ENCODE data around the gene SLC35F2. TPM values are rescaled to one million over a fixed set of nuclear protein-coding genes. Genes with fewer than 3 reads are reported as not detected.
A peak's percentile ranks its signal among the peaks of the same experiment; 100 is the strongest.
"Not testable (repeated sequence)": the region's sequence is repeated elsewhere in the genome, so short reads cannot be mapped to it uniquely, and the experiment has no call there.

The SLC35F2 gene
- polyA plus RNA-seq, 12 donors: 3.7 to 8.3 (median 5.3) TPM; not detected in 1

DNA sequence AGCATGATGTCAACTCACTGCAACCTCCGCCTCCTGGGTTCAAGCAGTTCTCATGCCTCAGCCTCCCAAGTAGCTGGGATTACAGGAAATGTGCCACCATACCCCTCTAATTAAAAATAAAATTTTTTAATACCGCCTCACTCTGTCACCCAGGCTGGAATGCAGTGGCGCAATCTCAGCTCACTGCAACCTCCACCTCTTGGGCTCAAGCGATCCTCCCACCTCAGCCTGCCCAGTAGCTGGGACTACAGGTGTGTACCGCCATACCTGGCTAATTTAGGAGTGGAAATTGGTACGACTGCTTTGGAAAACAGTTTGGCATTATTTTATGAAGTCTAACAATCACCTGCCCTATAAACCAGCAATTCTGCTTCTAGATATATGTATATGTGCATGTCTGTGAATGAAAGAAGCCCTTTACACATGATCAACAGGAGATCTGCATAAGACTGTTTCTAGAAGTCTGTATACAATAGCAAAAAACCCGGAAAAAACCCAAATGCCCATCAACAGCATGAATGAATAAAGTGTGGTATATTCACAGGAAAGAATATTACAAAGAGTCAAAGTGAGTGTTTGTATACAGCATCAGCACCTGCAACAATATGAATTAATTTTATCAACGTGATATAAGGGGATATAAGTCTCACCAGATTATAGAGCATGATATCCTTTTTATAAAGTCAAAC, 16.0 kb downstream of the SLC35F2 start:
- no peak for DNase-seq

DNA sequence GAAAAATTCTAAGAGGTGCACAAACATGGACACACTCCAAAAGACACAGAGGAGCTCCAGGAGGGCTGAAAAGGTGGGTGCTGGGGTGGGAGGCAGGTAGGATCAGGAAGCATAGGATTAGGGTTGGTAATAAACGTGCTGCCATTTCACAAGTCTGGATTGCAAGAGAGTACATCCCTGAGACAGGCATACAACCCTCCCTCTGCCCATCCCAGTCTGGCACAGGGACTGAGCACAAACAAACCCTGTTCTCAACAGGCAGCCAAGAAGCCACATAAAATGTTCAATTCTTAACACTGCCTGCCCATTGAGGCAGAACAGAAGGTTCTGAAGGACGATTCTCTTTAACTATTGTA, 18.5 kb downstream of the SLC35F2 start:
- DNase-seq: no peak

DNA sequence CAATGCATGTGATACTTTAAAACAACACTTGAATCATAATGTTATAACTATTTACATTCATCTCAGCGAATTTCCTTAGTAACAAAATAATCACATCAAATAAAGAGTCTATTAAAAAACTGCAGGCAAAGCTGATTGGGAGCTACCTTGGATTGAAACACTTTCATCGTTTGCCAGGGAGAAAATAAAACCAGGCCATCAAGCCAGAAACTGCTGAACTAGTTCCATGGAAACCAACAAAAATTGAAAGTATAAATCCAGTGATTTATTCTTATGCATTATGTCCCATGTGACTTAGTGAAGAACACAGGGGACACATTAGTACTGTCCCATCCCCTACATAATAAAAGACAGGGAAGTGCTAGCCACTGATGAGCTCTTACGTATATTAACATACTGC, 21.7 kb downstream of the SLC35F2 start:
- DNase-seq: no peak

DNA sequence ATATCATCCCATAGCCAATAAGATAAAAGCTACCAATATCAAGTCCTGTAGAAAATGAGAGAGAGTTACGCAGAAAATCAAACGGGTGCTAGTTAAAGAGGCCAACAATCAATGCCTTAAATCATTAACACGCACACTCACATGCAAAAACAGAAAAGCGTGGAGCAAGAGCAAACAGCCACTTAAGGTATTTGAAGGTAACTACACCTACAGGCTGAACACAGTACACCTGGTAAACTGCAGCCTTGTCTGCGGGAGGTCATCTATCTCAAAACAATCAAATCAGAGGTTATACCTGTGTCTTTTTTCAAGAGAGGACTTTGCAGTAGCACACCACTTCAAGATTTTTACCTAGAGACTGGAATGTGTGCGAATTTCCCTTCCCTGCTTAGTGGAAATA, 23.6 kb downstream of the SLC35F2 start:
- no peak for DNase-seq

DNA sequence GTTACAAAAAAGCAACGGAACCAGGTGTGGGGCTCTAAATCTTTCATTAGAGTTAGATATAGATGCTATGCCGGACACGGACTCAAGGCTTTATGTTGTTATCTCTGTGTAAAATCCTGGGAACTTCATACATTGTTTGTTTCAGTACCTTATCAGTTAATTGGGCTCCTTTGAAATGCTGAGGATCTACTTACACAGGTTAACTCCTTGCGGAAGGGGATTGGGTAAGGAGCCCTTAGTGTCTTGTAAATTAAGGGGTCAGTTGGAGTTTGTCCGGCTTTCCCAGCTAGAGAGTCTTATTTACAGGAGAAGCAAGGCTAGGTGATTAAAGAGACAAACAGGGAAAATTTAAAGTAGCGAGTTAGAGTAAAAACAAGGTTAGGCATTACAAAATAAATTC, 24.7 kb downstream of the SLC35F2 start:
- not testable (repeated sequence) for DNase-seq

DNA sequence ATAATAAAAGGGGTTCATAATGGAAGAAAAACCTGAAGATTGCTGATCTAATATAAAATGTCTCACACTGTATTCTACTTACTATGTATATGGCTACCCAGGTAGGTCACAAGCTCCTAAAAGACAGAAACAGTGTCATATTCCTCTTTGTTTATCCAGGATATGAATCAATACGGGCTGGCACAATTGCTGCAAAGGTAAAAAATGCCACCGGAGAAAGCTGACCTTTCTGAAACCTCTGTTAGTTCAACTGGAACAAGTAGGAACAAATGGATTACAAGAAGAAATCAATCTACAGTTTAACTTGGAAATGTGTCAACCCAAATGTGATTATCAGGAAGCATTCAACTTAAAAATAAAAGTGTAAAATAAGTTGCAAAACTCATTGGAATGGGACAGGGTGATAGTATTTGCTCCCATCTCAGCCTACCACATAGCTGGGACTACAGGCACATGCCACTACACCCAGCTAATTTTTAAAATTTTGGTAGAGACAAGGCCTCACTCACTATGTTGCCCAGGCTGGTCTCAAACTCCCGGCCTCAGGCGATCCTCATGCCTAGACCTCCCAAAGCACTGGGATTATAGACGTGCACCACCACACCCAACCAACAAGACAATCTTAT, 27.6 kb downstream of the SLC35F2 start:
- DNase-seq: no peak

DNA sequence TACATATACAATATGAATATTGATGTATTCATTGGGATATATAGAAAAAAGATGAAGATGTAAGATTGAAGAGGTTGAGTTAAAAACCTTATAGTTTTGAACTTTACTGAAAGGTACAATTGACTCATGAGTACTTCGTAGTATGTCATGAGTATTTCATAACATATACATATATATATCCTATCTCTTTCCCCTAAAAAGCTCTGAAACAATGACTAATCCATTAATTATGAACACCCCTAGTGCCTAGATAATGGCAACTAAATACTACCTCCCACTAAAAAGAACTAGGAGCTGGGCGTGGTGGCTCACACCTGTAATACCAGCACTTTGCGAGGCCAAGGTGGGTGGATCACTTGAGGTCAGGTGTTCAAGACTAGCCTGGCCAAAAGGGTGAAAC, 31.5 kb downstream of the SLC35F2 start:
- DNase-seq: no peak

DNA sequence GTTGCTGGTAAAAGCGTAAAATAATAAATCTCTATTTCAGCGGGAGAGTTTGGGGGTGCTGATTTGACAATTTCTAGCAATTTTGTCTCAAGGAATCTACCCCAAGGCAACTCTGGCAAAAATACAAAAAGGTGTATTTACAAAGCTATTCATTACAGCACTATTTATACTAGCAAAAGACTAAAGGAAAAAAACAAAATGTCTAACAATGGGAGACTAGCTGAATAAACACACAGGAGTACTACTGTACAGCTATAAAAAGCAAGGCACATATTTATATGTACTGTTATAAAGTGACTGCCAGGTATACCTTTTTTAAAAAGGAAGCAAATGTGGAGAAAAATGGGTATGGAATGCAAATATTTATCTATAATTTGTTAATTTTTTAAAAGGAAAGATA, 32.7 kb downstream of the SLC35F2 start:
- no peak for DNase-seq

DNA sequence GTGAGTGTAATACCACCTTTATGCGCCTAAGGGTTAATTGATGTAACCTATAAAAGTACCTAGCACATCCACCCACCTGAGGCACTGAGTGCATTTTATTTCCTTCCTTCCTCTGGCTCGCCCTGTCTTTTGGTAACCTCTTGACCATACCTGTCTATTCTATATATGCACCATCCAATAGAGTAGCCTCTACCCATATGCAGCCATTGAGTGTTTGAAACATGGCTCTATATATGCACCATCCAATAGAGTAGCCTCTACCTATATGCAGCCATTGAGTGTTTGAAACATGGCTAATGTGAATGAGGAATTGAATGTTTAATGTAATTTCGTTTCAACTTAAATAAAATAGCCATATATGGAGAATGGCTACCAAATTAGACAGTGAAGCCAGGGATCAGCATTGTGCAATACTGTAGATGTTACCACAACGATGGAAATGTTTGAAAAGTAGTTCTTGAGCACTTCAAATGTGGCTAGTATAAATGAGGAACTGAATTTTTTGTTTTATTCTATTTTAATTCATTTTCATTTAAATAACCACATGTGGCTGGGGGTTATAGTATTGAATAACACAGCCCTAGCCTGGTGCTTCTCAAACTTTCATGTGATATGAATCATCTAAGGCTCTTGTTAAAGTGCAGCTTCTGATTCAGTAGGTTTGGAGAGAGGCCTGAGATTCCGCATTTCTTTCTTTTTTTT, 33.8 kb downstream of the SLC35F2 start:
- no peak for DNase-seq

DNA sequence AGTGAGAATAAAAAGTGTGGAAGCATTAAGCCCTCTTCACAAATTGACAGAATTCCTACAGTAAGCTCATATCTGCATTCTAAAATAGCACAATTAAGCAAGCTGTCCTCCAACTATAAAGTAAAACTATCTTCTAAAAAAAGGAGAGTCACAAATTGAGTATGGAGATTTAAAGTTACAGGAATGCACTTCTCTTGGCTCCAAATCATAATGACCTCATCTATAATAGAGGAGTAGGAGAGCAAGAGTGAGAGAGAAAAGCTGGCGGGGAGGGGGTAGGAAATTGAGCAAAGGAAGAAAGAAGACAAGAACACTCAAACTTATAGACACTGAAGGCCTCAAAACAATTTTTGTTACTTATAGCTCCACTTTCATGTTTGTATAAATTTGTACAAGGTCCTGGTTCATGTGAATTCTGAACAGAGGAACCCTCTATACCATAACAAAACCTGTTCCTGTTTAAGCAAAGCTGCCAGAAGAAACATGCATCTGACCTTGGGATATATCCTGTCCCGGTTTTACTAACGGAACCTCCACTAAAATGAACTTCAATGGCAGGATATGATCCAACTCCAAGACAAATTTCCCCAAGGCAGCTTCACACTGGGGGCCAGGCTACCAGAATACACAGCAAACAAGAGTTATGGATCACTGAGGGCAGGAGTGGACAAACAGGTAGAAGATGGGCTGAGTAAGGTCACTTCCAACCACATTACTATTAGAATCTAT, 37.2 kb downstream of the SLC35F2 start:
- DNase-seq: no peak

DNA sequence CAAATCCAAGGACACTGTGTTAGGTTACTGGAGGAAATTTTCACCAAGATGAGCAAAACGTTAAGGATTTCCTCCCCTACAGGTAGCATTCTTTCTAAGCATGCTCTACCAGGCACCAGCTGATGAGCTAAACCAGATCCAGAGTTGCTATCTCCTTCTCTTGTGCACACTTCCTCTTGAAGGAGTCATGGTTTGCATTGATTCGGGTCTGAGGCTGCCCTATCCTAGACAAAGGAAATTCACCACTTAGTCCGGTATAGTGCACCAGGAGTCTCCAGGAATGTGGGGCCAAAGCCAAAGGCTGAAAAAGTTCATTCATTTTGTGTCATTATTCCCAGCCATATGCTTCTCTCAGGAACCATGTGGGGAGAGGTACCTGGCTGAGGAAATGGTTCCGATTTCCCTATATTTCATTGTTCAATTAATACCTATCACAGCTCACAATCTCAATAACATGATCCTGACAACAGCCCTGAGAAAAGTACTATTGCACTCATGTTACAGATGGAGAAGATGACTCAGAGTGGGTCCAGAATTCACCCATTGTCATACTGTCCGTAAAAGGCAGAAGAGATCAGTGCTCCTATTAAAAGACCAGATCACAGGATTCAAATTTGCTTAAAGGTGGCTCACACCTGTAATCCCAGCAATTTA, 39.1 kb downstream of the SLC35F2 start:
- no peak for DNase-seq

DNA sequence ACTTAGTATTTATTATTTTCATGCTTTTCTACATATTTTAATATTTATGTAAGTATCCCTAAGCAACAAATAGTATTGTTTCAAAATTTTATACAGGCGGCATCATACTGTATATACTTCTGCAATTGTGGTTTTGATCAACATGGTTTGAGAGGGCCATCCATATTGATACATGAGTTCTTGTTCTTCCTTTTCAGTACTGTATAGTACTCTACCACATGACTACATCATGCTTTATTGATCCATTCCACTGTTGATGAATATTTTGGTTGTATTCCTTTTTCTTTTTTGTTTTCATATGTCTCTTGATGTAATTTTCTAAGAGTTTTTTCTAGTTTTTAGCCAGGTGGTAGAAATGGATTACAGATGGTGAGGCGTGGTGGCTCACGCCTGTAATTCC, 40.1 kb downstream of the SLC35F2 start:
- DNase-seq: no peak

DNA sequence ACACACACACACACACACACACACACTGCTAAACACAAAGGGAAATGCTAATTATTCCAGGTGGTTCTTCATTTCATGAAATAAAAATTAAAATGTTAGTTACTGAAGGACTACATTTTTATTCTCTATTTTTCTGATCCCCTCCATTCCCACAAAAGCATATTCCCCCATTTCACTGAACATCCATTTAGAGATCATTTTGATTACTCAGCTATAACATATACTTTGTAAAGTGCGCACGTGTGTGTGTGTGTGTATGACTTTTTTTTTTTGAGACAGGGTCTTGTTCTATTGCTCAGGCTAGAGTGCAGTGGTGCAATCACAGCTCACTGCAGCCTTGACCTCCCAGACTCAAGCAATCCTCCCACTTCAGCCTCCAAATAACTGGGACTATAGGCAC, 42.6 kb downstream of the SLC35F2 start:
- no peak for DNase-seq

DNA sequence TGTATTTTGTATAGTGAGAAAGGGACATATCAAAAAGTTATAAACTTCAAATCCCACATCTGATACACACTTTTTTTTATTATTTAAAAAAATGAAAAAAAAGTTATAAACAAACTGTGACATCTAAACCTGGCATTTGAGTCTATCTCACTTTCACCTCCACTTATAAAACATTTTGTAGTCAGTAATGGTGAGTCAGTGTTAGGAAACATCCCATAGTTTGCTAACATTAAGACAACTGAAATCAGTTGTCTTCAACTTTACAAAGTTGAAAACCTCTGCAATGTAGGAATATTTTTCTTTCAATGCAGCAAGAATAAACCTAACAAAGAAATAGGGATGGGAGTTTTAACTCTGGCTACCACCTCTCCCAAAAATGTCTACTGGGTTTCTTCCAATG, 47.7 kb downstream of the SLC35F2 start:
- no peak for DNase-seq

DNA sequence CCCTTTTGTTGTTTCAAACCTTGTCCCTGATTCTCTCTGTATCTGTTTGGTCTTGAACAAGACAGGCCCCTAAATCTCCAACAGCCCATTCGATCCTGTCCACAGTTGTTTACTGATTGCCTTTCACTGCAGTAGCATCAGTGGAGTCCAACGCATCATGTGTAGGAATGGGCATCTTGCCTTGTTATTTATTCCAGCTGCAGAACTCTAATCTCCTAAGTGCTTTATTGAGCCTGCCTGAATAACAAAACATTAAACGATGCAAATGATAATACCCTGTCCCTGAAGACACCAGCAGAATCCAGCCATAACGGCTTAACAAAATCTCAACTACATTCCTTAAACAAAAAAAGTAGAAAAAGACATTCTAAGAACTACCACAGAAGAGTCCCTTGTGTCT, 50.1 kb downstream of the SLC35F2 start:
- peak; percentile 15 for DNase-seq

DNA sequence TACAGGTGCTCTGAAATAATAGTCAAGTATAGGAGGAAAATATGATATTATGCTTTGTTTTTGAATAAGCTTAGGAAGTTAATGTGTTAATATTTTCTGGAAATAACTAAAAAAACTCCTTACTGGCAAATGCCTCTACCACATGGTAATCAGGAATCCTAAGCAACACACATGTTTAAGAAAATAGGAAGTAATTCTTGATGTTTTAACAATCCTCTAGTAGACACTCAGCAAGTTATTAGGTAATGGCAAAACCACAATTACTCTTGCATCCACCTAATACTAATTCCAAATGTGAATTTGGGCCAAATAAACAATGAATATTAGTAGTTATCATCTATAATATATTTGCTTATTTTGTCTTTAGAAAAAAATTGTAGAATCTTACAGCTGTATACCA, 53.6 kb downstream of the SLC35F2 start:
- no peak for DNase-seq

DNA sequence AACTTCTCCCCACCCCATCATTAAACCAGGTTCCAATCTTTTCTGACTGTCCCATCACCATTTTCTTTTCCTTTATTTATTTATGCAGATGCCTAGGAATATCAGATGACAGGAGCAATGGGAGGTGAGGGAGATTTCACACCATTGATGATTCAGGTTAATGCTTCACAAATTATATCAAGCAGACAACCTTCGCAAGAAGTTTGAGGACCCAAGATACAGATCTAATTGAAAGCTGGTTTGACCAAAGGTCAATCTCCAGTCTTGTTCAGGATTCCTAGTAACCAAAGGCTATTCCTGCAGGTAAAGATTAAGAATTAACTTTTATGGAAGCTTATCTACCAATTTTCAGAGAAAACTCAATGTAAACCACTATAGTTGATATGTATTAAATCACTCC, 54.4 kb downstream of the SLC35F2 start:
- no peak for DNase-seq

DNA sequence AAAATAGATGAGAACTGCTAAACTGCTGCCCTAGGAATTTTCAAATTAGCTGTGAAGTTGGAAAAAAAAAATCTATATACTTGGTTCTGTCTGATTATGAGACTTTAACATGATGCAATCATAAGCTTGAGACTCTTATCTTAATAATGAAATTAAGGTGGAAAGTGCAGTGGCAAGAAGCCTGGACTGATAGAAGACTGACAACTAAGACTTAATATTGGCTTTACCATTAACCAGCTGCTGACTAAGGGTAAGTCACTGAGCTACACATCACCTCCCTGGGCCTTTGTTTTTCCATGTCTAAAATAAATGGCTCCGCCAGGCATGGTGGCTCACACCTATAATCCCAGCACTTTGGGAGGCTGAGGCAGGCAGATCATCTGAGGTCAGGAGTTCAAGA, 56.9 kb downstream of the SLC35F2 start:
- DNase-seq: no peak

DNA sequence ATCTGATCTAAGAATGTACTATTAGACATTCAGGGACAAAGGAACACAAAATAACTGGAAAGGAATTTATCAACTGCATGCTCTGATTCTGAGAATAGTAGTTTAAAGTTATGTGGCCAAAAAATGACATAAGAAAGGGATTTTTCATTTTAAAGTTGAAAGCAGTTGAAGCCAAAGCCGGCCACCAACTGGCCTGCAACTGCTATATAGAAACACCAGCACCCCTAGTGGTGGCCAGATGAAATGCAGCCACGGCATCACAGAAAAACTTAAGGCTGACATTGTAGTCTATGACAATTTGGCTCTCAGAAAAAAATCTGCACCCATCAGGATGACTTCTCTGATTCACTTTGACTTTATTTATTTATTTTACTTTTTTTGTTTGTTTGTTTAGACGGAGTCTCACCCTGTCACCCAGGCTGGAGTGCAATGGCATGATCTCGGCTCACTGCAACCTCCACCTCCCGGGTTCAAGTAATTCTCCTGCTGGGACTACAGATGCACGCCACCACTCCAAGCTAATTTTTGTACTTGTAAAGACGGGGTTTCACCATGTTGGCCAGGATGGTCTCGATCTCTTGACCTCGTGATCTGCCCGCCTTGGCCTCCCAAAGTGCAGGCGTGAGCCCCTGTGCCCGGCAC, 59.2 kb downstream of the SLC35F2 start:
- peak; percentile 74 for DNase-seq

DNA sequence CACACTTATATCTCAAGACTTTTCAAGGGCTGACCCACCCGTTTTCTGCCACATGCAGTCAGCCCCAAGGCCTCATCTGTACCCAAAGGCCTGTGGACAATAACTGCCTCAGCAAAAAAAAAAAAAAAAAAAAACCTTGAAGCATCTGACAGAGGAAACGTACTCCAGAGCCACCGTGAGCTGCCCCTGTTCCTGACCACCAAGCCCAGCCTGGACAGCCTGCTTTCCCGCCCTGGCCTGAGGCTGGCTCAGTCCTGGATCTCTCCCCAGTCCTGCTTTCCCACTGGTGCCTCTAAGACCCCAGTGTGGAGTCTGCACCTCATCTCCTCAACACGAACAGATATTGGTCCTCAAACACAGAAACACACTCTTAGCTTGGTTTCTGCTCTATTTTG, 66.5 kb downstream of the SLC35F2 start:
- DNase-seq: no peak

DNA sequence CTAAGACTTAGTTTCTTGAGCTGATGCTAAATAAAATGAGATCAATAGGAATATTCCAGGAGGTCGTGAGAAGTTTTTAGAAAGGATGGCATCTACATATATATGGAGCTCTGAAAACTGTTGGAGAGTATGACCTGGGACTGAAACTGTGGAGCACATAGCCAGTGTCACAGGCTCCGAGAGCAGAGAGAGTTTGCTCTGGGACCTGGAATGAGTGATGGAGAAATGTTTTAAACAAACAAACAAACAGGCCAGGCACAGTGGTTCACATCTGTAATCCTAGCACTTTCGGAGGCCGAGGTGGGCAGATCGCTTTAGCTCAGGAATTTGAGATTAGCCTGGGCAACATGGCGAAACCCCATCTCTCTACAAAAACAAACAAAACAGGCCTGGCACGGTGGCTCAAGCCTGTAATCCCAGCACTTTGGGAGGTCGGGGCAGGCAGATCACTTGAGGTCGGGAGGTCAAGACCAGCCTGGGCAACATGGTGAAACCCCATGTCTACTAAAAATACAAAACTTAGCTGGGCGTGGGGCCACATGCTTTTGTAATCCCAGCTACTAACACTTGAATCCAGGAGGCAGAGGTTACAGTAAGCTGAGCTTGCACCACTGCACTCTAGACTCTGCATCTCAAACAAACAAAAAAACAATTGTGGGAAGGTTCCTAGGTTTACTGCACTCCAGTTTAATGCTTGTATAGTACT, 67.1 kb downstream of the SLC35F2 start:
- no peak for DNase-seq

All from muscle of arm (tissue), 12 donors.